H1 (cell line): Measurements from ENCODE around the gene BAG1. TPM values are rescaled to one million over a fixed set of nuclear protein-coding genes. Genes with fewer than 3 reads are reported as not detected.

Source experiments
- ASH2L ChIP-seq: fragments of 200-600, 300-600 bp; sonication (generic); IDR thresholded peaks from one replicate; pipeline ENCODE4 v1.7.1; 2017; ENCODE audit warnings: low read length
- BRCA1 ChIP-seq: IDR thresholded peaks from 2 replicates; pipeline ENCODE4 v1.6.1; 2012; ENCODE audit warnings: low read depth, low read length, improper control_type of control experiment
- CBX8 ChIP-seq: fragments of 300-800, 300-1000 bp; sonication (generic); IDR thresholded peaks from 2 replicates; pipeline ENCODE4 v1.7.1; 2016; ENCODE audit warnings: low read depth, low read length, borderline replicate concordance
- PHF8 ChIP-seq: fragments of 200-600 bp; sonication (generic); conservative IDR thresholded peaks from 2 replicates; pipeline ENCODE4 v1.7.1; 2012; ENCODE audit warnings: low read depth, mild to moderate bottlenecking, inconsistent platforms, low read length, moderate library complexity
- RAD21 ChIP-seq, 2 experiments: IDR thresholded peaks in 1 of 2; conservative IDR thresholded peaks in 1 of 2; 2 replicates each; pipeline ENCODE4 v1.6.1; 2011; ENCODE audit warnings: low read depth in 2 of 2, low read length in 2 of 2, improper control_type of control experiment in 1 of 2, inconsistent platforms in 1 of 2, mild to moderate bottlenecking in 1 of 2, moderate library complexity in 1 of 2
- polyA plus RNA-seq, 7 experiments: library from polyadenylated mRNA; depleted of rRNA in 3 of 7; stranded (reverse) in 5 of 7; unstranded in 2 of 7; fragments of >200 nt in 5 of 7; fragments of 200-250 nt in 2 of 7; gene quantifications; 1 replicate in 5 of 7; 2 replicates in 1 of 7; 4 replicates in 1 of 7; pipeline versions ENCODE4 v1.2.1 to v1.2.3, GENCODE V29; 2011 to 2013; ENCODE audit warnings: missing spikeins in 2 of 7, mixed read lengths in 2 of 7
- total RNA-seq: library from RNA; stranded (reverse); fragmentation: NEBNext Ultra II Directional; extraction: Animal tissue kit (Norgen Biotek cat#: 25700); gene quantifications from 2 replicates; pipeline ENCODE4 v1.2.1, GENCODE V29; 2021
- TF ChIP-seq, protein P1 (sequence below): IDR thresholded peaks from 2 replicates; pipeline ENCODE4 v1.6.1; 2011; ENCODE audit warnings: low read depth, mild to moderate bottlenecking, low read length; ENCODE audit not compliant: insufficient read depth

BAG1 gene
- total and polyA plus RNA-seq, 2 of the 8 experiments (the other 6 are each of a cell fraction or from before 2014, with no cell fraction given) = 14.7 to 59.8 TPM

DNA sequence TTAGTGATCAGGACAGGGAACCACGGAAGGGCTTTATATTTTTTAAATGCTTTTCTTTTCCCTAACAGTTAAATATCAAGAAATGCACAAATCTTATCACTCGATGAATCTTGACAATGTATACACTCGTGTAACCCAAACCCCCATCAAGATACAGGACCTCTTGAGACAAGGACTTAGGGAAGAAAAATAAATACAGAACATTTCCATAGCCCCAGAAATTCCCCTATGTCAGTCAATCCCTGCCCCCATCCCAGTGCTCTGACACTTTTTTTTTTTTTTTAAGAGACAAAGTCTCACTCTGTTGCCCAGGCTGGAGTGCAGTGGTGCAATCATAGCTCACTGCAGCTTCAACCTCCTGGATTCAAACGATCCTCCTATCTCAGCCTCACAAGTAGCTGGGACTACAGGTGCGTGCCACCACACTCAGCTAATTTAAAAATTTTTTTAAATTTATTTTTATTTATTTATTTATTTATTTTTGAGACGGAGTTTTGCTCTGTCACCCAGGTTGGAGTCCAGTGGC lies 21.8 kb downstream of the BAG1 start (continued):
- TF ChIP-seq RAD21 (IDR thresholded peaks at IDR 0.05 in 1 of 2, conservative IDR thresholded peaks at IDR 0.05 in 1 of 2; ENCODE audit: low read depth in 2 of 2, low read length in 2 of 2) = no peak
- no peak for TF ChIP-seq CBX8
- TF ChIP-seq, protein P1, sequence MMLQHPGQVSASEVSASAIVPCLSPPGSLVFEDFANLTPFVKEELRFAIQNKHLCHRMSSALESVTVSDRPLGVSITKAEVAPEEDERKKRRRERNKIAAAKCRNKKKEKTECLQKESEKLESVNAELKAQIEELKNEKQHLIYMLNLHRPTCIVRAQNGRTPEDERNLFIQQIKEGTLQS = no peak
- TF ChIP-seq ASH2L = no peak
- no peak for TF ChIP-seq BRCA1
- TF ChIP-seq PHF8 = no peak
